ENCODE results near the gene ADGRD2. TPM values are rescaled to one million over a fixed set of nuclear protein-coding genes. Genes with fewer than 3 reads are reported as not detected.
A peak's percentile ranks its signal among the peaks of the same experiment; 100 is the strongest.

Gene ADGRD2
- total and polyA plus RNA-seq, 2 of the 13 experiments (the other 11 are each of a cell fraction or from before 2014, with no cell fraction given): not detected

DNA sequence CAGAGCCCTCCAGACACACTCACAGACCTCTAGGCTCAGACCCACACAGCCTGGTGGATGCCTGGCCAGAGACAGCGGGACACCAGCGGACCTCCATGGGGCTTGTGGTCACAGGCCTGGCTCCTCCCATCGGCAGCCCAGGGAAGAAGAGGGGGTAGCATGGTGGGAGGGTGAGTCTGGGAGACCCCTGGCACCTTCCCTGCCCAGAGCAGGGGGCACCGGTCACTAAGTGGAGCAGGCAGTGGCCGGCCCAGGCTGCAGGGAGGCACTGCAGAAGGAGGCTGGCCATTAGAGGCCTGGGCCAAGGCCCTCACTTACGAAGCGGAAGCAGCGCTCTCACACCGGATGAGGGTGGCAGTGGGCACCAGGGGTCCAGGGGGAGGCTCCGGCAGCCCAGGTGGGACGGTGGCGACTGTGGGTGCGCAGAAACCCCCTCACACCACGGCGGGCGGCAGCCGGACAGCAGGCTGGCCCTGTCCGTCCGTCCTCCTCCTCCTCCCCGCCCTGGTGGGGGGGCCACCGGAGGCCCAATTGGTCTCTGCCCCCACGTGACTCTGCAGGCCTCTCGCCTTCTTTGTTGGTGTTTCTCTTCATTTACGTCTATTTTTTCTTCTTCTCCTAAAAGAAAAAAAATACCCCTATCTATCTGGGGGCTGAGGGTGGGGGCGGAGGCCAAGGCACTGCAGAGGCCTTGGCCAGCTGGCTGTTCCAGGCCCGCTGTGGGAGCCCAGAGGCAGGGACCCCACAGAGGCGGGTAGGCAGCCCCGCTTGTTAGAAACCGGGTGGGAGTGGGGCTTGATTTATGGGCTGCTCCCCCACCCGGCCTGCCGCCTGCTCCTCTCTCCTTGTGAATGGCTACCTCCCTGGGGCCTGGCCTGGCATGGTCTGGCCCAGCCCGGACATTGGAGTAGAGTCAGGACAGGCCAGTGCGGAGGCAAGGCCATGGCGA, 57.0 kb downstream of the ADGRD2 start, which contains the start of gene NR5A1 (continued):
- TF ChIP-seq, protein P1, sequence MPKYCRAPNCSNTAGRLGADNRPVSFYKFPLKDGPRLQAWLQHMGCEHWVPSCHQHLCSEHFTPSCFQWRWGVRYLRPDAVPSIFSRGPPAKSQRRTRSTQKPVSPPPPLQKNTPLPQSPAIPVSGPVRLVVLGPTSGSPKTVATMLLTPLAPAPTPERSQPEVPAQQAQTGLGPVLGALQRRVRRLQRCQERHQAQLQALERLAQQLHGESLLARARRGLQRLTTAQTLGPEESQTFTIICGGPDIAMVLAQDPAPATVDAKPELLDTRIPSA (CRISPR knock-in tag; IDR thresholded peaks at IDR 0.05; ENCODE audit: borderline replicate concordance): no peak
- peak; percentile 56; the same call in 1 of the 2 replicates for TF ChIP-seq ZNF263 (CRISPR knock-in tag; IDR thresholded peaks at IDR 0.05)
- TF ChIP-seq GABPB1 (CRISPR knock-in tag; IDR thresholded peaks at IDR 0.05): peak; percentile 85
- no peak for TF ChIP-seq IKZF1 (IDR thresholded peaks at IDR 0.05)
- TF ChIP-seq ZNF441 (CRISPR knock-in tag; IDR thresholded peaks at IDR 0.05; ENCODE audit: borderline replicate concordance): no peak; the same call in 1 of the 2 replicates
- 0 out of 2 replicates have a peak, but pooled peaks have one; percentile 43 for TF ChIP-seq HES4 (CRISPR knock-in tag; IDR thresholded peaks at IDR 0.05; ENCODE audit: borderline replicate concordance)
- TF ChIP-seq CHD4 (IDR thresholded peaks at IDR 0.05; ENCODE audit: borderline replicate concordance, low read length): no peak
- peak; percentile 45; the same call in 1 of the 2 replicates for TF ChIP-seq ZNF724P (CRISPR knock-in tag; IDR thresholded peaks at IDR 0.05; ENCODE audit: borderline replicate concordance)
- no peak for TF ChIP-seq CREB1 (IDR thresholded peaks at IDR 0.05)
- TF ChIP-seq CREB1 (CRISPR knock-in tag; IDR thresholded peaks at IDR 0.05): no peak
- TF ChIP-seq, protein P2, sequence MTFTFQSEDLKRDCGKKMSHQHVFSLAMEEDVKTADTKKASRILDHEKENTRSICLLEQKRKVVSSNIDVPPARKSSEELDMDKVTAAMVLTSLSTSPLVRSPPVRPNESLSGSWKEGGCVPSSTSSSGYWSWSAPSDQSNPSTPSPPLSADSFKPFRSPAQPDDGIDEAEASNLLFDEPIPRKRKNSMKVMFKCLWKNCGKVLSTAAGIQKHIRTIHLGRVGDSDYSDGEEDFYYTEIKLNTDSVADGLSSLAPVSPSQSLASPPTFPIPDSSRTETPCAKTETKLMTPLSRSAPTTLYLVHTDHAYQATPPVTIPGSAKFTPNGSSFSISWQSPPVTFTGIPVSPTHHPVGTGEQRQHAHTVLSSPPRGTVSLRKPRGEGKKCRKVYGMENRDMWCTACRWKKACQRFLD (CRISPR knock-in tag; IDR thresholded peaks at IDR 0.05; ENCODE audit: borderline replicate concordance): peak; percentile 85; the same call in 1 of the 2 replicates
- TF ChIP-seq, protein P3, sequence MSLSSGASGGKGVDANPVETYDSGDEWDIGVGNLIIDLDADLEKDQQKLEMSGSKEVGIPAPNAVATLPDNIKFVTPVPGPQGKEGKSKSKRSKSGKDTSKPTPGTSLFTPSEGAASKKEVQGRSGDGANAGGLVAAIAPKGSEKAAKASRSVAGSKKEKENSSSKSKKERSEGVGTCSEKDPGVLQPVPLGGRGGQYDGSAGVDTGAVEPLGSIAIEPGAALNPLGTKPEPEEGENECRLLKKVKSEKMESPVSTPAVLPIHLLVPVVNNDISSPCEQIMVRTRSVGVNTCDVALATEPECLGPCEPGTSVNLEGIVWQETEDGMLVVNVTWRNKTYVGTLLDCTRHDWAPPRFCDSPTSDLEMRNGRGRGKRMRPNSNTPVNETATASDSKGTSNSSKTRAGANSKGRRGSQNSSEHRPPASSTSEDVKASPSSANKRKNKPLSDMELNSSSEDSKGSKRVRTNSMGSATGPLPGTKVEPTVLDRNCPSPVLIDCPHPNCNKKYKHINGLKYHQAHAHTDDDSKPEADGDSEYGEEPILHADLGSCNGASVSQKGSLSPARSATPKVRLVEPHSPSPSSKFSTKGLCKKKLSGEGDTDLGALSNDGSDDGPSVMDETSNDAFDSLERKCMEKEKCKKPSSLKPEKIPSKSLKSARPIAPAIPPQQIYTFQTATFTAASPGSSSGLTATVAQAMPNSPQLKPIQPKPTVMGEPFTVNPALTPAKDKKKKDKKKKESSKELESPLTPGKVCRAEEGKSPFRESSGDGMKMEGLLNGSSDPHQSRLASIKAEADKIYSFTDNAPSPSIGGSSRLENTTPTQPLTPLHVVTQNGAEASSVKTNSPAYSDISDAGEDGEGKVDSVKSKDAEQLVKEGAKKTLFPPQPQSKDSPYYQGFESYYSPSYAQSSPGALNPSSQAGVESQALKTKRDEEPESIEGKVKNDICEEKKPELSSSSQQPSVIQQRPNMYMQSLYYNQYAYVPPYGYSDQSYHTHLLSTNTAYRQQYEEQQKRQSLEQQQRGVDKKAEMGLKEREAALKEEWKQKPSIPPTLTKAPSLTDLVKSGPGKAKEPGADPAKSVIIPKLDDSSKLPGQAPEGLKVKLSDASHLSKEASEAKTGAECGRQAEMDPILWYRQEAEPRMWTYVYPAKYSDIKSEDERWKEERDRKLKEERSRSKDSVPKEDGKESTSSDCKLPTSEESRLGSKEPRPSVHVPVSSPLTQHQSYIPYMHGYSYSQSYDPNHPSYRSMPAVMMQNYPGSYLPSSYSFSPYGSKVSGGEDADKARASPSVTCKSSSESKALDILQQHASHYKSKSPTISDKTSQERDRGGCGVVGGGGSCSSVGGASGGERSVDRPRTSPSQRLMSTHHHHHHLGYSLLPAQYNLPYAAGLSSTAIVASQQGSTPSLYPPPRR (CRISPR knock-in tag; IDR thresholded peaks at IDR 0.05; ENCODE audit: borderline replicate concordance): peak; percentile 25; the same call in 1 of the 2 replicates
- no peak for TF ChIP-seq ZFP62 (CRISPR knock-in tag; IDR thresholded peaks at IDR 0.05)
- TF ChIP-seq, protein P4, sequence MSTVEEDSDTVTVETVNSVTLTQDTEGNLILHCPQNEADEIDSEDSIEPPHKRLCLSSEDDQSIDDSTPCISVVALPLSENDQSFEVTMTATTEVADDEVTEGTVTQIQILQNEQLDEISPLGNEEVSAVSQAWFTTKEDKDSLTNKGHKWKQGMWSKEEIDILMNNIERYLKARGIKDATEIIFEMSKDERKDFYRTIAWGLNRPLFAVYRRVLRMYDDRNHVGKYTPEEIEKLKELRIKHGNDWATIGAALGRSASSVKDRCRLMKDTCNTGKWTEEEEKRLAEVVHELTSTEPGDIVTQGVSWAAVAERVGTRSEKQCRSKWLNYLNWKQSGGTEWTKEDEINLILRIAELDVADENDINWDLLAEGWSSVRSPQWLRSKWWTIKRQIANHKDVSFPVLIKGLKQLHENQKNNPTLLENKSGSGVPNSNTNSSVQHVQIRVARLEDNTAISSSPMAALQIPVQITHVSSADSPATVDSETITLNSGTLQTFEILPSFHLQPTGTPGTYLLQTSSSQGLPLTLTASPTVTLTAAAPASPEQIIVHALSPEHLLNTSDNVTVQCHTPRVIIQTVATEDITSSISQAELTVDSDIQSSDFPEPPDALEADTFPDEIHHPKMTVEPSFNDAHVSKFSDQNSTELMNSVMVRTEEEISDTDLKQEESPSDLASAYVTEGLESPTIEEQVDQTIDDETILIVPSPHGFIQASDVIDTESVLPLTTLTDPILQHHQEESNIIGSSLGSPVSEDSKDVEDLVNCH (CRISPR knock-in tag; IDR thresholded peaks at IDR 0.05): 0 out of 2 replicates have a peak, but pooled peaks have one; percentile 38
- peak; percentile 64 for TF ChIP-seq JARID2 (CRISPR knock-in tag; IDR thresholded peaks at IDR 0.05; ENCODE audit: insufficient replicate concordance)
- no peak for TF ChIP-seq PCBP2 (optimal IDR thresholded peaks at IDR 0.05; ENCODE audit: low read depth, low read length, poor library complexity, severe bottlenecking)
- TF ChIP-seq GLI4 (CRISPR knock-in tag; IDR thresholded peaks at IDR 0.05; ENCODE audit: borderline replicate concordance): peak; percentile 83; the same call in 1 of the 2 replicates

Data from HepG2 (cell line).